Posterior cingulate gyrus (tissue), 11 donors: Measurements from ENCODE around the gene JAKMIP1.

Experiments used
- DNase-seq, 10 donors: peaks; one replicate each; pipeline versions ENCODE4 v3.0.0 to v3.0.0-alpha.2; 2020 to 2021; ENCODE audit warnings: mixed read lengths in 3 of 10
- intact Hi-C: fragments of 100-400 bp; cut with DNase I; formaldehyde crosslinking; loops from one replicate; pipeline ENCODE4 v1.15.1; 2023

The JAKMIP1 gene

GRCh38 chr4:6050551-6050950 is 149.8 kb downstream of the JAKMIP1 start:
- intact Hi-C loops = no loop called here
- peak in 1 of 10 donors; percentile 81 for DNase-seq

- DNase-seq = peak in 1 of 10 donors; percentile 80
- intact Hi-C loops = no loop called here
Observed at GRCh38 chr4:6049985-6050384, 150.4 kb downstream of the JAKMIP1 start.

- DNase-seq = peak in 1 of 10 donors; percentile 70
- intact Hi-C loops = no loop called here
Observed at GRCh38 chr4:6049278-6049677, 151.1 kb downstream of the JAKMIP1 start.

GRCh38 chr4:6048537-6048936 is 151.8 kb downstream of the JAKMIP1 start:
- intact Hi-C loops = no loop called here
- no peak for DNase-seq

- DNase-seq = peak in 2 of 10 donors; percentile 66 to 75
- intact Hi-C loops = no loop called here
Observed at GRCh38 chr4:6047130-6047673, 153.1 kb downstream of the JAKMIP1 start.

GRCh38 chr4:6046526-6047129 is 153.7 kb downstream of the JAKMIP1 start:
- DNase-seq = peak in 2 of 10 donors; percentile 65 to 77

GRCh38 chr4:6044805-6045204 is 155.5 kb downstream of the JAKMIP1 start:
- intact Hi-C loops = no loop called here
- DNase-seq = no peak

More at GRCh38 chr4:6046526-6047129, 153.7 kb downstream of the JAKMIP1 start:
- intact Hi-C loops = no loop called here

- DNase-seq = peak in 1 of 10 donors; percentile 84
- intact Hi-C loops = no loop called here
Observed at GRCh38 chr4:6044276-6044675, 156.1 kb downstream of the JAKMIP1 start.

- peak in 1 of 10 donors; percentile 60 for DNase-seq
- intact Hi-C loops = no loop called here
Observed at GRCh38 chr4:6043843-6044242, 156.5 kb downstream of the JAKMIP1 start.

GRCh38 chr4:6043188-6043587 is 157.2 kb downstream of the JAKMIP1 start:
- DNase-seq = peak in 1 of 10 donors; percentile 72
- intact Hi-C loops = no loop called here

GRCh38 chr4:6042293-6043063 is 157.9 kb downstream of the JAKMIP1 start:
- peak in 2 of 10 donors; percentile 53 to 62 for DNase-seq
- intact Hi-C loops = no loop called here

GRCh38 chr4:6041800-6042199 is 158.5 kb downstream of the JAKMIP1 start:
- intact Hi-C loops = no loop called here
- no peak for DNase-seq

GRCh38 chr4:6038711-6039110 is 161.6 kb downstream of the JAKMIP1 start:
- peak in 2 of 10 donors; percentile 43 to 76 for DNase-seq
- intact Hi-C loops = no loop called here

GRCh38 chr4:6035786-6036185 is 164.6 kb downstream of the JAKMIP1 start:
- peak in 1 of 10 donors; percentile 84 for DNase-seq
- intact Hi-C loops = no loop called here

- no peak for DNase-seq
- intact Hi-C loops = no loop called here
Observed at GRCh38 chr4:6033381-6033780, 167.0 kb downstream of the JAKMIP1 start.

GRCh38 chr4:6032249-6033244 is 167.8 kb downstream of the JAKMIP1 start:
- intact Hi-C loops = no loop called here
- DNase-seq = peak in 5 of 10 donors; percentile 30 to 88 (median 67)

GRCh38 chr4:6031846-6032245 is 168.5 kb downstream of the JAKMIP1 start:
- intact Hi-C loops = no loop called here
- DNase-seq = peak in 2 of 10 donors; percentile 71 to 74

GRCh38 chr4:6030679-6031078 is 169.7 kb downstream of the JAKMIP1 start:
- intact Hi-C loops = no loop called here
- DNase-seq = peak in 2 of 10 donors; percentile 25 to 67

- DNase-seq = no peak
- intact Hi-C loops = no loop called here
Observed at GRCh38 chr4:6029254-6029653, 171.1 kb downstream of the JAKMIP1 start.

- DNase-seq = no peak
- intact Hi-C loops = no loop called here
Observed at GRCh38 chr4:6028168-6028567, 172.2 kb downstream of the JAKMIP1 start.
